Choroid plexus epithelial cell (primary cell): ENCODE data around the gene FKBP9.
A peak's percentile ranks its signal among the peaks of the same experiment; 100 is the strongest.
"Not testable (repeated sequence)": the region's sequence is repeated elsewhere in the genome, so short reads cannot be mapped to it uniquely, and the experiment has no call there.

ENCODE experiments used
- DNase-seq: peaks from one replicate; pipeline ENCODE4 v3.0.0-alpha.2; 2010; ENCODE audit warnings: low read depth
- H3K4me3 ChIP-seq: 2 replicates; pipeline ENCODE4 v1.5.1; 2011; ENCODE audit warnings: low read depth, mild to moderate bottlenecking, control low read depth, low read length, moderate library complexity
- CTCF ChIP-seq: conservative IDR thresholded peaks from 2 replicates; pipeline ENCODE4 v1.5.1; 2011; ENCODE audit warnings: low read depth, mild to moderate bottlenecking, control low read depth, inconsistent platforms, low read length, moderate library complexity

Gene FKBP9

GRCh38 chr7:32957326-32958045 lies at the start of gene FKBP9:
Gene FKBP9 (plus strand): TSS chr7:32957440. CDS start chr7:32957574, 134 bp downstream.
- peak; percentile 80 for DNase-seq
- no peak for TF ChIP-seq CTCF
- H3K4me3 ChIP-seq: peak within 1 kb of the TSS; percentile 88

- no peak for TF ChIP-seq CTCF
- no peak for DNase-seq
- no peak overlapping the region for H3K4me3 ChIP-seq
Observed at GRCh38 chr7:32910195-32910594, 47.0 kb upstream of the FKBP9 start.

GRCh38 chr7:32914184-32914583 lies 43.1 kb upstream of the FKBP9 start:
- TF ChIP-seq CTCF: peak; percentile 33
- H3K4me3 ChIP-seq: no peak overlapping the region
- no peak for DNase-seq

- no peak for TF ChIP-seq CTCF
- DNase-seq: no peak
- H3K4me3 ChIP-seq: no peak overlapping the region
Observed at GRCh38 chr7:32915041-32915536, 42.2 kb upstream of the FKBP9 start.

- TF ChIP-seq CTCF: no peak
- H3K4me3 ChIP-seq: no peak overlapping the region
- no peak for DNase-seq
Observed at GRCh38 chr7:32916006-32916405, 41.2 kb upstream of the FKBP9 start.

GRCh38 chr7:32916994-32917393 lies 40.2 kb upstream of the FKBP9 start:
- H3K4me3 ChIP-seq, DNase-seq: not testable (repeated sequence)

- peak; percentile 57 for DNase-seq
- no peak overlapping the region for H3K4me3 ChIP-seq
- no peak for TF ChIP-seq CTCF
Observed at GRCh38 chr7:32921896-32922295, 35.3 kb upstream of the FKBP9 start.
